GM19463 (cell line): ENCODE results near the gene ZDHHC14.
"Not testable (repeated sequence)": the region's sequence is repeated elsewhere in the genome, so short reads cannot be mapped to it uniquely, and the experiment has no call there.

ENCODE experiments used
- ATAC-seq: cut with Tn5 transposase; IDR thresholded peaks from one replicate; pipeline ENCODE4 v1.9.1; 2021; ENCODE audit warnings: mild to moderate bottlenecking, moderate library complexity; ENCODE audit not compliant: unreplicated experiment

Gene ZDHHC14

DNA sequence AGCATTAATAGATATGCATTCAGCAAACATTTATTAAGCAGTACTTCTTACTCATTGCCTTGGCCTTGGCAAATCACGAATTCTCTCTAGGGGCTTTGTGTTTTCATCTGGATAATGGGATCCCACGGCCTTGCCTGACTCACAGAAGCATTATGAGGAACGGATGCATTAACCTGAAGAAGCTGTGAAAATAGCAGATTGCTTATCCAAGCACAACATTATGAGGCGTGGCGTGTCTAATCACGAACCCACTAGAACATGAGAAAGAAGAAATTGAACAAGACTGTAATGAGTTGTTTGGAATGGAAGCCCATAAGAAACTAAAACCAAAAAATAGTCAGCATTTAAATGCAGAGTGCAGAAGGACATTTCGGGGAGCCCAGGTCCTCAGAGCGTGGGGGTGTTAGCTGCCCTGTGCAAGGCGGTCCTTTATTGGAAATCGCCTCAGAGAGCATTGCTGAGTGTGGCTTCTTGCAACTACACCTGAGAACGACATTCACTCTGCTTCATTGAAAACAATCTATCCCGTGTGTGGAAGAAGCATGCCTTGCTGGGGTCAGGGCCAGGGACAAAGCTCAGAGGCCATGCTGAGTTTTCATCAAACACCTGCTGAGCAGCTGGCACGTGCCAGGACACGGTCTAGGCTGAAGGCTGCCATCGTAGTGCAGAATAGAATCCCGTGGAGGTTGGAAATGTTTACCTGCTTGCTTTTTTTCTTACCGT, 179.9 kb downstream of the ZDHHC14 start:
- ATAC-seq = no peak

DNA sequence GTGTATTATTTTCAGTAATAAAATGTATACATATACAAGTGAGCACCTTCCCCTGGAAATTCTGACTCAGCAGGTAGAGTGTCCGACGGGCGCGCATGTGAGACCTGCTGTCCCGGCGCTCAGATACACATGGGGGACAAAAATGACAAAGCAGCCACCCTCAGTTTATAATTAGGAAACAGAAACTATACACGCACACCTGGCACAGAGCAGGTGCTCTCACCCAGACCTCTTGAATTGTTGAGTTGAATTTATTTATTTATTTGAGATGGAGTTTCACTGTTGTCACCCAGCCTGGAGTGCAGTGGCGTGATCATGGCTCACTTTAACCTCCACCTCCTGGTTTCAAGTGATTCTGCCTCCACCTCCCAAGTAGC, 180.4 kb downstream of the ZDHHC14 start:
- peak; percentile 14 for ATAC-seq

DNA sequence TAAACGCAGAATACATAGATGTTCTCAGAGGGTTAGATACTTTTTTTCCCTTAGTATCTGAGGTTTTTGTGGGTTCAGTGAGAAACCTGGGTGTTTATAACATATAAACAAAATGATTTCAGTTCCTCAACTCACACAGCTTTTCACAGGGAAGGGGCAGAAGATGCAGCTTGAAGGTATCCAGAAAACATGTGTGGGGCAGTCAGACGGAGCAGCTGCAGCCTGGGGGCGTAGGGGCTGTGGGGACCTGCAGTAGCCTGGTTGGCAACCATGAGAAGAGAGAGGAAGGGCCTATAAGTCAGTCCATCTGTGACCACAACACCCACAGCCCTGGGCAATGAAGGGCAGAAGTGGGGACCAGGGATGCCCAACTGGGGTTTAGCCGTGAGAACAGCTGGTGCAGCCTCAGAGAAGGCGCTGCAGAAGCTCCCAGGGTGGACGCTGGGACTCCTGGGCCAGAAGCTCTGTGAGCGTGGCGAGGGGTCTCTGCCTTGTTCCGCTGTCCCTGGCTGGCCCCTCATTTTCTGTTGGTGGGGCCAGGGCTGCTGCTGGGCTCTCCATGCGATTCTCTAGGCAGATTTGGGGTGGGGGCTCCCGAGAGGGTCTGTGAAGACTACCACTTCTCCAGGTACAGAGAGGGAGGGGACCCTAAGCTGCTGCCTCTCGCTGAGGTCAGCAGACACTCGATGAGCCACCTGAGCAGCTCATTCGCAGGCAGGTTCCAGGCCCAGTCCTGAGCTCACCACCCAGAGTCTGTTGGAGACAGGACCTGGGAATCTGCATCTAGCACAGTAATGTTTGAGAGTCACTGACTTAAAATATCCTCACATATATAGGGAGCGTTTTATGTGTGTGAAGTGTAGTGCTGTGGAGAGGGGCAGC, 181.2 kb downstream of the ZDHHC14 start:
- peak; percentile 34 for ATAC-seq

DNA sequence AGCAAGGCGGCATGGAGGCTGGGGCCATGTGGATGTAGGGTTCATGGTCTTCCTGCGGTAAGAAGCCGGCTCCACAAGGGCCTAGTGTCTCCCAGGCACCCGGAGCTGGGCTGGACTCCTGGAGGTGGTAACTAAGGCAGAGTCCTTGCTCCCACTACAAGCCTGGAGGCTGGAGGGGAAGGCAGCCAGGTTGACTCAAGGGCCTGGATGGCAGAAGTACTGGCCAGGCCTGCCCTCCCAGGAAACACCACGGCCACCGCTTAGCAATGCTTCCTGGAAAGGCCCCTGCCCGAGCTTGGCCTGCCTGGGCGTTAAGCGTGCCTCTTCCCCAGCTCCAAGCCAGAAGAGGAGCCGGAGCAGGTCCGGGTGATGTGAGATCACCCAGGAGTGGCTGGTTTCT, 182.0 kb downstream of the ZDHHC14 start:
- ATAC-seq = no peak

DNA sequence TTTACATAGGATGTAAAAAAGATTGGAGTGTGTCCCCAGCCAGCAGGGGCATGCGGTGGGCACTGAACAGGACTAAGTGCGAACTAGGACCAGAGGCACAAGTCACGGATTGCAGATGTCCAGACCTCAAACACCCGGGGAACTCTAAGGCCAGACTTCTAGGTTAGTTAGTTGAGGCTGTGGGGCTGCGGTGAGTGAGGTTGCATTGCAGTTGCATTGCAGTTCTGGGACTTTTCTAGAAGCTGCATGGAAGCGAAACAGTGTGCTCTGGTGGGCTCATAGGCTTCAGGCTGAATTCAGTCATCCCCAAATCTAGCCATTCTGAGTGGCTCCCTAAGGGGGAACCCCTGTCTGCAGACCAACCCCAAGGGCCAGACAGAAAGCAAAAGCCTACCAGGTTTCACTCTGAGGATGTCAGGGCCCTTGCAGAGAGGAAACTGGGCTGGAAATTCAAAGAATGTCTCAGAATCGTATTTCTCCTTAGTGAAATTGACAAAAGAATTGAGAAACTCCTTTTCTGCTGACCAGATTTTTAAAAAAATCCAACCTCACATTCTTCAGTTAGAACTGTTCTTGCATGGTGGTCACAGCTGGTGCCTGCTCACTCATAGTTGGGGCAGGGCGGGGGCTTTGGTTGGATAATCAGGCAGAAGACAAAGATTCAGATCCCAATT, 182.8 kb downstream of the ZDHHC14 start:
- peak; percentile 71 for ATAC-seq

DNA sequence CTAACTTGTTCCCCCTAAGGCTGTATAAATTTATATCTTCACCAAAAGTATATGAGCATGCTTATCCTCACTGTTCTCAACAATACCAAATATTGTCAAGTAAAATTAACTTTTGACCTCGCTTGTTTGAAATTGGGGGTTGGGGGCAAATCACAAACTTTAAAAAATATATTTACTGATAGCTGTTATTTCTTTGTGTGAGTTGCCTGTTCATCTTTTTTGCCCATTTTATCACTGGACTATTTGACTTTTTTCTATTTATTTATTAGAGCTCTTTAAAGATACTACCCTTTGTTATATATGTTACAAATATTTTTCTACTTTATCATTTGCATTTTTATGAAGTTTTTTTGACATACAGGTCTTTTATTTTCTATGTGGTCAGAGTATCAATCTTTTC, 187.7 kb downstream of the ZDHHC14 start:
- ATAC-seq = no peak

DNA sequence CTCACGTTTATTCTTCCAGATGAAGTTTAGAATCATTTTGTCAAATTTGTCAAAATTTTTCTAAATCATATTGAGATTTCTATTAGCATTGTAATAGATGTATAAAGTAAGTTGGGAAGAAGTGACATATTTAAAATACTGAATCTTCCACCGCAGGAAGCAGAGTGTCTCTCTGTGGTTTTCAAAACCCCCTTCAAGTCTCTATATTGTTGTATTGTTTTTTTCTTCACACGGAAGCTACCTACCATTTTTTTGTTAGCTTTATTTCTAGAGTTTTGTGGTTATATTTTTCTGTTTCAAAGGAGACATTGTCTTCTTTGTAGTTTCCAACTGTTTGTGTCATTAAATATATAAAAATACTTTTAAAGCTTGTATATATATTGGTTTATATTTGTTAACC, 188.6 kb downstream of the ZDHHC14 start:
- ATAC-seq = no peak

DNA sequence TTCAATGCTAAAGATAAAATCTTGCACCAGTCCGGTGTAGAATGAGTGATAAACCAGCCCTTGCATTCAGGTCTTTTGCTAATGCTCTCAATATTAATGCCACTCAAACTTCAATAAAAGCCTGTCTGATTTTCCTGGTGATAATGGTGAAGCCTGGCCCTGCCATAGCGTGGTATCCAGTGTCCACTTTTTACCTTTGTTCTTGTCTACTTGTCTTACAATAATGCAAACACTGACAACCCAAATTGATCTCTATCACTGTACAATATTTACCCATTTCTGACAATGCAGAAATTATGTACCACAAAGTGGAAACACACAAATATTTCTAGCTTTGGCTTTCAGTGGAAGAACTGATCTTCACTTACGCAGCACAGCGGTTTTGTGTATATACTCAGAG, 189.1 kb downstream of the ZDHHC14 start:
- ATAC-seq = no peak

DNA sequence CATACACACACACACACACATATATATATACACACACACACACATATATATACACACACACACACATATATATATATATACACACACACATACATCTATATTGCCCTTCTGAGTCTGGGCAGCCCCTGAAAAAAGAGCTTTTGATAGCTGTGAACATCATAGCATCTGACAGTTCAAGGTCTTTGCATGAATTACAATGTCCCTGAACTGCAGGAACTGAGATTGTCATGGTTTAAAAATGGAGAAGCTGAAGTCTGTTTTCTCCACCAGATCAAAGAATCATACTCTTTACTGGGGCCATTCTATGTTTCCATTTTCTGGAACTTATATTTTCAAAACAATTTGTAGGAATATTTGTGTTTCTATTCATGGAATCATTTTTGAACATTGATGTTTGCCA, 189.8 kb downstream of the ZDHHC14 start:
- ATAC-seq = no peak

DNA sequence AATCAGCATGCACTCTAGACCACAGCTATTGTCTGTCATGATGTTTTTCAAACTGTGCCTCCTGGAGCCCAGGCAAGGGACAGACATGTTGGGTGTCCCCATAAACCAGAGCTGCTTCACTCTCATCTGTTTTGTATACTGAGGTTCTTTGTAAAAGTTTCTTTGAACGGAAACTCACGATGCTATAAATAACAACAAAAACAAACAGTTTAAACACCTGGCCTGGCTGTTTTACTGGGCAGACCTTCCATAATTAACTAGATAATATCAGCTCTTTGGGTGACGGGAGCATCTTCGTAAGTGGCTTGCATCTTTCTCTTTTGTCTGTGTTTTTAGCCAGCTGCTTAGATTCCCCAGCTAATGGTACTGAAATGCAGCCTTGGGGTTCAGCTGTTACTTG, 190.3 kb downstream of the ZDHHC14 start:
- peak; percentile 63 for ATAC-seq

DNA sequence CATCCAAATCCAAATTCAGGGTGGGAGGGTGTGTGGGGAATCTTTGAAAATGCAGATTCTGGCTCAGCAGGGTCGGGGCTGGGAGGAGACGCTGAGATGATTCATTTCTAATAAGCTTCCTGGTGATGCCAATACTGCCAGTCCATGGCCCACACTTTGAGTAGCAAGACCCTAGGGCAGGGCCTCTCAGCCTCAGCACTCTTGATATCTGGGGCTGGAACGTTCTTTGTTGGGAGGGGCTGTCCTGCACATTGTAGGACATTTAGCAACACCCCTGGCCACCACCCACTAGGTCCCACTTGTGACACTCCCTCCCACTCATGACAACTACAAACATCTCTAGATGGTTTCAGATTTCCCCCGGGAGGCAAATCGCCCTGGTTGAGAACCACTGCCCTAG, 191.0 kb downstream of the ZDHHC14 start:
- ATAC-seq = no peak

DNA sequence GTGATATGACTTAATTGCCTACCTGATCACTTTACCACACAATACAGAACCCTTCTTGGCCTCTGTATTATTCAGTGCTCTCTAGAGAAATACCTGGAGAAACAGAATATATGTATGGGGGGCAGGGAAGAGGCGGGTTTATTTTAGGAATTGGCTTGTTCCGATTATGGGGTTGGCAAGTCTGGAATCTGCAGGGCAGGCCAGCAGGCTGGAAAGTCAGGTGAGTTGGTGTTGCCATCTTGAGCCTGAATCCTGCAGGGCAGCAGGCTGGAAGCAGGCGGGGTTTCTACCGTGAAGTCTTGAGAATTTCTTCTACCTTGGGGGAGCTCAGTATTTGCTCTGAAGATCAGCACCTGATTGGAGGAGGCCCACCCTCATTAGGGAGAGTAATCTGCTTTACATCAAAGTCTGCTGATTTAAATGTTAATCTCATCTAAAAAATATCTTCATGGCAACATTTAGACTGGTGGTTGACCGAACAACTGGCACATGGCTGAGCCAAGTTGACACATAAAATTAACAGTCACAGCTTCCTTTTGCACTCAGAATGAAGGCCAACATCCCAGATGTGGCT, 193.9 kb downstream of the ZDHHC14 start:
- ATAC-seq = no peak

DNA sequence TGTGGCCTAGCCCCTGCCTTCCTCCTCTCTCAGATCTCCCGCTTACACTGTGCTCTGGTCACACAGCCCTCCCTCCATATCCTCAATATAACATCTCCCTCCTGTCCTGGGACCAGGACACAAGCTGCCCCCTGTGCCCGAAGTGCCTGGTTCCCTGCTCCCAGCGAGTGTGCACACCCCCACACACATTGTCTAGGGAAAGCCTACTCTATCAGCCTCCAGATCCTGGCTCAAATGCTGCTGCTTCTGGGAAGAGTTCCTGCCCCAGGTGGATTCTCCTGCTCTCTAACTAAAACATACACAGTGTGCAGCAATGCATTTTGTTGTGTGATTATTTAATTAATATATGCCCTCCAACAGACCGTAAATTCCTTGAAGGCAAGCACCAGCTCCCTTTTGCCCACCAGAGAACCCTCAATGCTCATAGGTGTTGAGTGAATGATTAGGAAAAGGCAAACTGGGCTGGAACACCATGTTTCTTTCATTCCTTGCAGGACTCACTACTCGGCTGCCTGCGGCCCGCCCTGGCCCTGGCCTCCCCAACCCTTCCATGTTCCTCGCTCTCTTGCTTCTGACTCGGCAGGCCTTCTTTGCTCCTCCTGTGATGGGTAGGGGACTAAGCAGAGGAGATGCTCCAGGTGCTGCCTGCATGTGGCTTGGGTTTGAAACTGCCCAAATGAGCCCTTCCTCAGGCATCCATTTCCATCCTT, 194.6 kb downstream of the ZDHHC14 start:
- ATAC-seq = no peak

DNA sequence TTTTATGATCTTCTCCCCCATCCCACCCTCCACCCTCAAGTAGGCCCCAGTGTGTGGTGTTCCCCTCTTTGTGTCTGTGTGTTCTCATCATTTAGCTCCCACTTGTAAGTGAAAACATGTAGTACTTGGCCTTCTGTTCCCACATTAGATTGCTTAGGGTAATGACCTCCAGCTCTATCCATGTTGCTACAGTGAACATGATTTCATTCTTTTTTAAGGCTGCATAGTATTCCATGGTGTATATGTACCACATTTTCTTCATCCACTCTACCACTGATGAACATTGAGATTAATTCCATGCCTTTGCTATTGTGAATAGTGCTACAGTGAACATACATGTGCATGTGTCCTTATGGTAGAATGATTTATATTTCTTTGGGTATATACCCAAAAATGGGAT, 196.0 kb downstream of the ZDHHC14 start:
- ATAC-seq = not testable (repeated sequence)

DNA sequence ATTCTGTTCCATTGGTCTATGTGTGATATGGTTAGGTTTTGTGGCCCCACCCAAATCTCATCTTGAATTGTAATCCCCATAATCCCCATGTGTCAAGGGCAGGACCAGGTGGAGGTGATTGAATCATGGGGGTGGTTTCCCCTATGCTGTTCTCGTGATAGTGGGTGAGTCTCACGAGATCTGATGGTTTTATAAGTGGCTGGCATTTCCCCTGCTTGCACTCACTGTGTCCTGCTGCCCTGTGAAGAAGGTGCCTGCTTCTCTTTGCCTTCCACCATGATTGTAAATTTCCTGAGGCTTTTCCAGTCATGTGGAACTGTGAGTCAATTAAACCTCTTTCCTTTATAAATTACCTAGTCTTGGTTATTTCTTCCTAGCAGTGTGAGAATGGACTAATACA, 197.5 kb downstream of the ZDHHC14 start:
- not testable (repeated sequence) for ATAC-seq

DNA sequence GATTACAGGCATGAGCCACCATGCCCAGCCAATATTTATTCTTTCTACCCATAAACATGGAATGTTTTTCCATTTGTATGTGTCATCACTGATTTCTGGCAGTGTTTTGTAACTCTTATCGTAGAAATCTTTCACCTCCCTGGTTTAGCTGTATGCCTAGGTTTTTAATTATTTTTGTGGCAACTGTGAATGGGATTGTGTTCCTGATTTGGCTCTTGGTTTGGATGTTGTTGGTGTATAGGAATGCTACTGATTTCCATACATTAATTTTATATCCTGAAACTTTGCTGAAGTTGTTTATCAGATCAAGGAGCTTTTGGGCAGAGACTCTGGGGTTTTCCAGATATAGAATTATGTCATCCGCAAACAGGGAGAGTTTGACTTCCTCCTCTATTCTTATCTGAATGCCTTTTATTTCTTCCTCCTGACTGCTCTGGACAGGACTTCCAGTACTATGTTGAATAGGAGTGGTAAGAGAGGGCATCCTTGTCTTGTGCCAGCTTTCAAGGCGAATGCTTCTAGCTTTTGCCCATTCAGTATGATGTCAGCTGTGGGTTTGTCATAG, 198.6 kb downstream of the ZDHHC14 start:
- no peak for ATAC-seq

DNA sequence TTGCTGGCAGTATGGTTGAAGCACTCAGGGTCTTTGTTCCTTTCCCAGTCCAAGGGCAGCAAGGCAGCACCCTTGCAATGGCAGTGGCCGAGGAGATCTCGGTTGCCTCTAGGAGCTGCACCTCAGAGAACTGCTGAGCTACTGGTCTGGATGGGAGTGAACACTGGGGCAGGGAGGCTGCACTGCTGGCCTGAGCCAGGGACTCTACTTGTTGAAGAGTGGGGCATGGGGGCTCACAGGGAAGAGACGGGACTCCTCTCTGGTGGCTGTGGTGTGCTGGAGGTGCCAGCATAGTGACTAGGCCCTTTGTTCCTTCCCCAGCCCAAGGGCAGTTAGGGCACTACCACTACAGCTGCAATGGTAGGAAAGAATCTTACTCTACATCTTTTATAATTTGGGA, 203.0 kb downstream of the ZDHHC14 start:
- no peak for ATAC-seq

DNA sequence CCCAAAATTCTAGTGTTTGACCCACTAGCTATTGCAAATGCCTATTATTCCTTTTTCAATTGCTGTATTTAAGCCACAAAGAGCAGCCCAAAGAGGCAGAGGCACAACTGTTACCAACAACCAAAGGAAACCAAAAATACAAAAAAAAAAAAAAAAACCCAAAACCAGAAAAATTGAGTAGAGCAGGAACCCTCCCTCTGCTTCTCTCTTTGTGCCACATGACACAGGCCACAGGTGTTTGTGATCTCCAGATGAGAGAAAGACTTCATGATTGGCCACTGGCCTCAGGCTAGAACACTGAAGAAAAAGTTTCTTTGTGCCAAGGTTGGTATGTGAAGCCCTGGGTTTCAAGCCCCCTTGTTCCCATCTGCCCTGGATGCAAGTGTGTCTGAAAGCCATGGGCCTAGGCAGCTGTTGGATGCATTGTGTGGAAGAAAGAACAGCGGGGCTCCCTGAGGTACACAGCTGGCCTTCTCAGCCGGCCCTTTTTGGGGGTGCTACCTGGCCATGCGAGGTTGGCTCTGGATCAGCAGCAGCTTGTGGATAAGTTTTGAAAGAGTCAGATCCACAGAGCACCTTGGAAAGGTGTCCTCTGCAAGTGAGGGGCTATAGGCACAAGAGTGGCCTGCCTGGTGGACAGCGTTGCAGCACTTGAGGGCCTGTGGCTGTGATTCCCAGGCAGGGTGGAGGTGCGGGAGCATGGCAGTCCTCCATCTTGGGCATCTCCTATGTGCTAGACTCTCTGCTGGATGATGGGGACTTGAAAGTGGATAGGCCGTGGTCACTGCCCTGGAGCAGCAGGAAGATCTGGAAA, 204.5 kb downstream of the ZDHHC14 start:
- ATAC-seq = no peak

DNA sequence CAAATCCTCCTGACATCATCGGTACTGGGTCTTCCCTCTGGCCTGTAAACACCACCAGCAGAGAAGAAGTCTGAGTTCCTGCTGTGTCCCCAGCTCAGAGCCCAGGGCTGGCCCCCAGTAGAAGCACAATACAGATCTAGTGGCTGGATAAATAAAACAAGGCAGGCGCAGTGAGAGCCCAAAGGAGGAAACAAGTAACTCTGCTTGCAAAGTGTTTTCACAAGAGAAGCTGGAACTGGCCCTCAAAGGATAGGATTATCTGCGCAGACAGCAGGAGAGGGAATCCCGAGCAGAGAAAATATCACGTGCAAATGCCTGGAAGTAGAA, 205.1 kb downstream of the ZDHHC14 start:
- ATAC-seq = no peak
